CD4-positive, CD25-positive, alpha-beta regulatory T cell (primary cell): ENCODE results near the gene CPED1. TPM values are rescaled to one million over a fixed set of nuclear protein-coding genes. Genes with fewer than 3 reads are reported as not detected.
"Not testable (repeated sequence)": the region's sequence is repeated elsewhere in the genome, so short reads cannot be mapped to it uniquely, and the experiment has no call there.

Experiments used
- ATAC-seq, 2 donors: fragments of 150-1000 bp; cut with Tn5 transposase; one replicate each; pipeline ENCODE4 v1.10.0; 2021; ENCODE audit warnings: low read depth in 2 of 2, moderate number of reproducible peaks in 2 of 2, moderate library complexity in 1 of 2
- DNase-seq, 3 donors: peaks; one replicate each; pipeline versions ENCODE4 v3.0.0 to v3.0.0-alpha.2; 2012 to 2022; ENCODE audit warnings: mixed read lengths in 1 of 3
- H3K27ac ChIP-seq: one replicate; pipeline ENCODE4 v1.7.0; 2013; ENCODE audit warnings: mild to moderate bottlenecking, low read length; ENCODE audit not compliant: insufficient read depth, poor library complexity, severe bottlenecking
- H3K27me3 ChIP-seq: one replicate; pipeline ENCODE4 v1.7.0; 2013; ENCODE audit warnings: low read length; ENCODE audit not compliant: control insufficient read depth, insufficient read depth
- H3K36me3 ChIP-seq: one replicate; pipeline ENCODE4 v1.7.0; 2013; ENCODE audit warnings: mild to moderate bottlenecking, low read length, moderate library complexity; ENCODE audit not compliant: control insufficient read depth, insufficient read depth
- H3K4me1 ChIP-seq: 2 replicates; pipeline ENCODE4 v1.7.0; 2013; ENCODE audit warnings: mild to moderate bottlenecking, low read length; ENCODE audit not compliant: insufficient read depth, control insufficient read depth, poor library complexity, severe bottlenecking
- H3K4me3 ChIP-seq: one replicate; pipeline ENCODE4 v1.7.0; 2013; ENCODE audit warnings: low read depth, mild to moderate bottlenecking, low read length, moderate library complexity
- H3K9me3 ChIP-seq, 2 experiments: 1 replicate in 1 of 2; 2 replicates in 1 of 2; pipeline ENCODE4 v1.7.0; 2013; ENCODE audit warnings: low read length in 2 of 2, mild to moderate bottlenecking in 1 of 2, moderate library complexity in 1 of 2; ENCODE audit not compliant: control insufficient read depth in 2 of 2
- H3K27ac Mint-ChIP-seq, 3 donors: one replicate each; pipeline ENCODE4 v1.8.0; 2020 to 2022; ENCODE audit warnings: mild to moderate bottlenecking in 3 of 3, mixed read lengths in 3 of 3, moderate library complexity in 2 of 3
- H3K27me3 Mint-ChIP-seq: one replicate; pipeline ENCODE4 v1.8.0; 2022; ENCODE audit warnings: mild to moderate bottlenecking, mixed read lengths
- H3K36me3 Mint-ChIP-seq: one replicate; pipeline ENCODE4 v1.8.0; 2020; ENCODE audit warnings: mixed read lengths
- H3K4me1 Mint-ChIP-seq, 4 donors: one replicate each; pipeline ENCODE4 v1.8.0; 2020 to 2022; ENCODE audit warnings: mixed read lengths in 4 of 4, mild to moderate bottlenecking in 1 of 4
- H3K4me3 Mint-ChIP-seq, 4 donors: one replicate each; pipeline ENCODE4 v1.8.0; 2020 to 2022; ENCODE audit warnings: mild to moderate bottlenecking in 4 of 4, mixed read lengths in 4 of 4, moderate library complexity in 3 of 4
- H3K9me3 Mint-ChIP-seq, 7 donors: one replicate each; pipeline ENCODE4 v1.8.0; 2020 to 2022; ENCODE audit warnings: mixed read lengths in 7 of 7, mild to moderate bottlenecking in 3 of 7, moderate library complexity in 2 of 7
- polyA plus RNA-seq, 4 donors: library from polyadenylated mRNA; unstranded; fragments of 300-500 nt; fragmentation: Illumina TruSeq; gene quantifications; one replicate each; pipeline ENCODE4 v1.2.3, GENCODE V29; 2021
- total RNA-seq: library from RNA; stranded (reverse); gene quantifications from one replicate; pipeline ENCODE4 v1.2.3, GENCODE V29; 2022

The CPED1 gene
- total and polyA plus RNA-seq, 5 donors from 2014 or later: 0.17 to 0.24 TPM; not detected in 3

DNA sequence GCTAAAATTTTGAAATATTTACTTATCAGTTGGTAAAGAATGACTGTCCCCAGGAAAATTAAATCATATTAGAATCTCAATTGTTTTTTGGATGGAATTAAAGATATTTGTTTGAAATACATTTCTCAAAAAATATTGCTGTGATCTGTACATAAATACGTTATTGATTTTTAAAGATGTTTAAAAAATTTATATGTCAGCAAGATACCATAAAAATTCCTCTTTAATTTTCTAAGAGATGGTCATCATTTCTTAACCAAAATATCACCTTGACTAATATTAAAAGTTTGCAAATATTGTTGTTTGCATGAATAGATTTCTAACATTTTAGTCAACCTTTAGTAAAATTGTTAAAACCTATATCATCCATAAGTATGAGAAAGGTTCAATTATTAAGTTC, 192.8 kb downstream of the CPED1 start:
- Mint-ChIP-seq H3K27me3 (no peaks in the 10 kb centered on the region), H3K4me1 (no peaks in the 10 kb centered on the region), H3K4me3 (no peak overlapping the region), H3K27ac (no peak overlapping the region), H3K36me3 (no peaks in the 10 kb centered on the region), H3K9me3 (peaks cover 0 to under 1% (median 0%) of the 10 kb centered on the region in 7 donors)
- Histone ChIP-seq H3K9me3 (no peaks in the 10 kb centered on the region), H3K27ac (no peak overlapping the region), H3K4me3 (no peak overlapping the region), H3K36me3 (no peaks in the 10 kb centered on the region), H3K4me1 (no peaks in the 10 kb centered on the region), H3K27me3 (peaks cover 1% of the 10 kb centered on the region)
- DNase-seq: no peak
- no peak for ATAC-seq

DNA sequence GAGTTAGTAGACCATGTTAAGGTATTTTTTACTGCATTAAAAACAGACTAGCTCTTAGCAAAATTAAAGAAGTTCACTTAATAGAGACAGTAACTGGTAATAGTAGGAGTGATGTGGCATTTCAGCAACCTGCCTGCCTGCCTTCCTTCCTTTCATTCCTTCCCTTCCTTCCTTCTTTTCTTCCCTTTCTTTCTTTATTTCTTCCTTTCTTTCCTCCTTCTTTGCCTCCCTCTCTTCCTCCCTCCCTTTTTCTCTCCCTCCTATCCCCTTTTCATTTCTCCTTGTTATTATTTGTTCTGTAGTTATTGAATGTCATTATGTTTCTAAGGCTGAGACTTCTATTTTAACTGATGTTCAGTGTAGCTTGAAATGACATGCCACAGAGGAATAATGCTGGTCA, 193.8 kb downstream of the CPED1 start:
- Mint-ChIP-seq H3K36me3 (no peaks in the 10 kb centered on the region), H3K27ac (no peak overlapping the region), H3K9me3 (no peaks in the 10 kb centered on the region), H3K4me3 (no peak overlapping the region), H3K4me1 (no peaks in the 10 kb centered on the region), H3K27me3 (no peaks in the 10 kb centered on the region)
- Histone ChIP-seq H3K4me3 (no peak overlapping the region), H3K9me3 (no peaks in the 10 kb centered on the region), H3K36me3 (no peaks in the 10 kb centered on the region), H3K27me3 (peaks cover 1% of the 10 kb centered on the region), H3K4me1 (no peaks in the 10 kb centered on the region), H3K27ac (no peak overlapping the region)
- ATAC-seq (no peak), DNase-seq (no peak)

DNA sequence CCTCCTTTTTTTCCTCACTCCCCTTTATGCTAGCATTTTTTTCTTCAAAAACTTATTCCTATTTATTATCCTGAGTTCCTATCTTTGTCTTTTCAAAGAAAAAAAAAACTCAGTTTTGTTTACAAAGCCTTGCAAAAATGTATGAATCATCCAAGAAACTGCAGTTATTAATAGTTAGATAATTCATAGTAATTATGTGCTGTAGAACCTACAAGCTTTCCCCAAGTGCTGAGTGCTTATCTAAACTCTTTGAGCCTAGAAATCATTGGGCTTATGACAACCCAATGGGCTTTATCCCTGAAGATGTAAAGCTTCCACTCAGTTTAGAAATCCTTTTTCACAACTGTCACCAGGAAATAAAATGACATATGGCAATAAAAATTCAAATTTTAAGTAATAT, 194.4 kb downstream of the CPED1 start:
- no peaks in the 10 kb centered on the region for H3K36me3 ChIP-seq
- H3K27ac ChIP-seq: no peak overlapping the region
- Mint-ChIP-seq H3K4me1 (no peaks in the 10 kb centered on the region), H3K36me3 (no peaks in the 10 kb centered on the region), H3K27me3 (no peaks in the 10 kb centered on the region), H3K4me3 (no peak overlapping the region), H3K27ac (no peak overlapping the region), H3K9me3 (no peaks in the 10 kb centered on the region)
- H3K4me3 ChIP-seq: no peak overlapping the region
- no peaks in the 10 kb centered on the region for H3K4me1 ChIP-seq
- no peak for DNase-seq
- ATAC-seq: no peak
- no peaks in the 10 kb centered on the region for H3K9me3 ChIP-seq
- H3K27me3 ChIP-seq: peaks cover 1% of the 10 kb centered on the region

DNA sequence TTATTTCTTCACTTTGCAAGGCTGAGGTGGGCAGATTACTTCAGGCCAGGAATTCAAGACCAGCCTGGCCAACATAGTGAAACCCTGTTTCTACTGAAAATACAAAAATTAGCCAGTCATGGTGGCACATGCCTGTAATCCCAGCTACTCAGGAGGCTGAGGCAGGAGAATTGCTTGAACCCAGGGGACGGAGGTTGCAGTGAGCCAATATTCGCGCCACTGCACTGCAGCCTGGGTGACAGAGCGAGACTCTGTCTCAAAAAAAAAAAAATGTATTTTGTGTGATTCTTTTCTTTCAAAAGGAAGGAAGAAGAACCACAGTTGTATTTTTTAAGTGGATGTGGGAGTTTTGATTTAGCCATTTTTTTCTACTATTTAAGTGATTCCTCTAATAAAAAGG, 195.4 kb downstream of the CPED1 start:
- H3K4me3 Mint-ChIP-seq, H3K27me3 Mint-ChIP-seq, H3K36me3 Mint-ChIP-seq, H3K4me1 Mint-ChIP-seq, H3K9me3 Mint-ChIP-seq, H3K4me1 ChIP-seq, H3K4me3 ChIP-seq, H3K27ac Mint-ChIP-seq, H3K9me3 ChIP-seq, H3K36me3 ChIP-seq, ATAC-seq, DNase-seq, H3K27me3 ChIP-seq, H3K27ac ChIP-seq: not testable (repeated sequence)

DNA sequence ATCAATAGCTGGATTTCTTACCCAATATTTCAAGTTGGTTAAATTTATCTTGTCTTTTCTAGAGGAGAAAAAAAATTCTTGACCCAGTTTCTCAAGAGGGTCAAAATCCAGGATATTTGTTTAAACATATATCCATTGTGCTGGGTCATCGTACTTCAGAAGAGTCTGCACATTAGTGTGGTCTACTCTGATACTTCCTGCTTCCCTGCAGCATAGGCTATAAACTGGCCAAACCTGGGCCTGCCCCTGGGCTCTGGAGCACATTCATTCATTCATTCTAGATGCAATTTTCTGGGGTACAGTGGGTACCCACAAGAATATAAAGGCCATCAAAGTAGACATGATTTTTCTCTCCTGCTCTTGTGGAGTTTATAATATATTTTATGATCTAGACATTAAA, 198.2 kb downstream of the CPED1 start:
- H3K9me3 ChIP-seq: no peaks in the 10 kb centered on the region
- no peak overlapping the region for H3K27ac ChIP-seq
- Mint-ChIP-seq H3K27me3 (no peaks in the 10 kb centered on the region), H3K4me3 (no peak overlapping the region), H3K9me3 (peaks cover 0 to 3% (median 0%) of the 10 kb centered on the region in 7 donors), H3K27ac (no peak overlapping the region), H3K4me1 (no peaks in the 10 kb centered on the region), H3K36me3 (no peaks in the 10 kb centered on the region)
- ATAC-seq (no peak), DNase-seq (no peak)
- no peaks in the 10 kb centered on the region for H3K4me1 ChIP-seq
- peaks cover 3% of the 10 kb centered on the region for H3K27me3 ChIP-seq
- H3K36me3 ChIP-seq: no peaks in the 10 kb centered on the region
- no peak overlapping the region for H3K4me3 ChIP-seq

DNA sequence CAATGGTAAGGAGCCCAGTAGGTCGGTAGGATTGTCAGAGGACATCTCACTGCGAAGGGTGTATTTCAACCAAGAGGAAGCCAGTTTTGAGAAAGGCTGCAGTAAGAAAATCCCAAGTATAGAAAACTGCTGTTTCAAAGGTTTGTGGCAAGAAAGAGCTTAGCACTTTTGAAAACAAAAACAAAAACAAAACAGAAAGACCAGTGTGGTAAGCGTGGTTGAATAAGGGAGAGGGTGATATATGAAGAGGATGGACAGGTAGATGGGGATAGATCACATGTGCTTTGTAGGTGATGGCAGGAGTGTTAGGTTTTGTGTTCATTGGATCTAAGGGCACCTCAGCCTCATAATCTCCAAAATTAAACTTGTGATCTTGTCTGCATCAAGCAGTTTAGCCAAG, 198.7 kb downstream of the CPED1 start:
- DNase-seq: no peak
- H3K27ac Mint-ChIP-seq: no peak overlapping the region
- no peaks in the 10 kb centered on the region for H3K9me3 ChIP-seq
- no peaks in the 10 kb centered on the region for H3K27me3 Mint-ChIP-seq
- peaks cover 0 to 3% (median 0%) of the 10 kb centered on the region in 7 donors for H3K9me3 Mint-ChIP-seq
- no peak overlapping the region for H3K4me3 Mint-ChIP-seq
- H3K4me1 Mint-ChIP-seq: no peaks in the 10 kb centered on the region
- H3K36me3 Mint-ChIP-seq: no peaks in the 10 kb centered on the region
- no peaks in the 10 kb centered on the region for H3K4me1 ChIP-seq
- ATAC-seq: no peak
- H3K4me3 ChIP-seq: no peak overlapping the region
- H3K27ac ChIP-seq: no peak overlapping the region
- no peaks in the 10 kb centered on the region for H3K36me3 ChIP-seq
- H3K27me3 ChIP-seq: peaks cover 3% of the 10 kb centered on the region

DNA sequence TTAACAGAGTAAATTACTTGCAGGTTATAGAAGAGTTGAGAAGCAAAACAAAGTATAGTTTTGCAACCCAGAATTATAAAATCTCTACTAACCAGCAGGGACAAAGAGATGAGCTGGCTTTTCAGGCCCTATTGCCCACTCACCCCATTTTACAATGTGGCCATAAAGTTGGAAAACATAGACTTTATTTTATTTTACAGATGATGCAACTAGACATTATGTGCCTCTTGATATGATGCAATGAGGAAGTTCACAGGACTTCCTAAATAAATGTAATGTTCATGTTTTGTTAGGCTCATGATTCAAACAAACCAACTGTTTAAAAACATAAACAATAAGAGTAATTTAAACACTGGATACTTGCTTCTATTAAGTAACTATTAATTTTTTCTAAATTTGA, 199.2 kb downstream of the CPED1 start:
- Mint-ChIP-seq H3K27ac (no peak overlapping the region), H3K4me3 (no peak overlapping the region), H3K36me3 (no peaks in the 10 kb centered on the region), H3K9me3 (peaks cover 0 to 3% (median 0%) of the 10 kb centered on the region in 7 donors), H3K4me1 (no peaks in the 10 kb centered on the region), H3K27me3 (no peaks in the 10 kb centered on the region)
- Histone ChIP-seq H3K36me3 (no peaks in the 10 kb centered on the region), H3K4me1 (no peaks in the 10 kb centered on the region), H3K27ac (no peak overlapping the region), H3K4me3 (no peak overlapping the region), H3K27me3 (peaks cover 2% of the 10 kb centered on the region), H3K9me3 (no peaks in the 10 kb centered on the region)
- DNase-seq: no peak
- no peak for ATAC-seq

DNA sequence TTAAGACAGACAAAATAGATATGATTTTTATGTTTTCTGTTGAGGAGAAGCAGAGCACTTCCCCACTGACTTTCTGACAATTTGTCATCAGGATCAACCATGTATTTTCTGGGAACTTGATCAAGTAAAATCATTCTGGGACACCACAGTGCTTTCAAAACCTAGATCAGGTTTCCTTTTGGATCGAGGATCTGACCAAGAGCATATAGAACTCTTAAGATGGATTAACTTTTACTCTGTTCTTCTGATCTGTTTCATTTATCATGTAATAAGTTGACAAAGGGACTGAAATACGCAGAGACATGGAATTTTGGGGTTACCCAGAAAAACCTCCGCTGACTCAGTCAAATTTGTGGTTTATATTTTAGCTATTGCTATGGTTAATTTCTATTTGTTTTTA, 204.3 kb downstream of the CPED1 start:
- Mint-ChIP-seq H3K36me3 (no peaks in the 10 kb centered on the region), H3K9me3 (peaks cover 0 to 3% (median 0%) of the 10 kb centered on the region in 7 donors), H3K27ac (no peak overlapping the region), H3K4me3 (no peak overlapping the region), H3K4me1 (no peaks in the 10 kb centered on the region), H3K27me3 (no peaks in the 10 kb centered on the region)
- ATAC-seq (no peak), DNase-seq (no peak)
- Histone ChIP-seq H3K27me3 (peaks cover 2% of the 10 kb centered on the region), H3K4me3 (no peak overlapping the region), H3K36me3 (no peaks in the 10 kb centered on the region), H3K4me1 (no peaks in the 10 kb centered on the region), H3K9me3 (no peaks in the 10 kb centered on the region), H3K27ac (no peak overlapping the region)
